ENCODE measurements around the gene FCHO2.

FCHO2 gene

GRCh38 chr5:73137563-73138530 lies 182.0 kb downstream of the FCHO2 start:
- no peak for DNase-seq (ENCODE audit: low read depth)

GRCh38 chr5:73139485-73139884 lies 183.6 kb downstream of the FCHO2 start:
- DNase-seq (ENCODE audit: low read depth), result no peak

All from iris pigment epithelial cell (primary cell).